HCEC 1CT (cell line): Measurements from ENCODE around the gene PLPPR2.
"Not testable (repeated sequence)": the region's sequence is repeated elsewhere in the genome, so short reads cannot be mapped to it uniquely, and the experiment has no call there.

Experiments
- DNase-seq: peaks from one replicate; pipeline ENCODE4 v3.0.0-alpha.2; 2017

PLPPR2 gene

GRCh38 chr19:11355160-11356073 is at the start of gene PLPPR2:
Gene PLPPR2 (plus strand): TSS chr19:11355432. CDS start chr19:11357674, 2,242 bp downstream.
- DNase-seq: peak; percentile 85

GRCh38 chr19:11306337-11306736 is 48.9 kb upstream of the PLPPR2 start:
- DNase-seq: no peak

GRCh38 chr19:11320278-11320995 is 34.8 kb upstream of the PLPPR2 start:
- DNase-seq: not testable (repeated sequence)

GRCh38 chr19:11321191-11322126 is 33.8 kb upstream of the PLPPR2 start:
- no peak for DNase-seq

- DNase-seq: no peak
Observed at GRCh38 chr19:11322269-11323024, 32.8 kb upstream of the PLPPR2 start.

- no peak for DNase-seq
Observed at GRCh38 chr19:11323601-11324078, 31.6 kb upstream of the PLPPR2 start.

- peak; percentile 93 for DNase-seq
Observed at GRCh38 chr19:11324079-11324661, 31.1 kb upstream of the PLPPR2 start.

GRCh38 chr19:11324748-11325389 is 30.4 kb upstream of the PLPPR2 start:
- no peak for DNase-seq

- DNase-seq: no peak
Observed at GRCh38 chr19:11325544-11325943, 29.7 kb upstream of the PLPPR2 start.

- no peak for DNase-seq
Observed at GRCh38 chr19:11330127-11330526, 25.1 kb upstream of the PLPPR2 start.

GRCh38 chr19:11331502-11331901 is 23.7 kb upstream of the PLPPR2 start:
- DNase-seq: peak; percentile 9

GRCh38 chr19:11332822-11333221 is 22.4 kb upstream of the PLPPR2 start:
- no peak for DNase-seq

GRCh38 chr19:11333838-11334237 is 21.4 kb upstream of the PLPPR2 start:
- DNase-seq: peak; percentile 22

- DNase-seq: no peak
Observed at GRCh38 chr19:11335449-11336146, 19.6 kb upstream of the PLPPR2 start.

- DNase-seq: no peak
Observed at GRCh38 chr19:11337080-11337479, 18.2 kb upstream of the PLPPR2 start.

- DNase-seq: no peak
Observed at GRCh38 chr19:11338121-11338520, 17.1 kb upstream of the PLPPR2 start.

- no peak for DNase-seq
Observed at GRCh38 chr19:11338569-11339253, 16.5 kb upstream of the PLPPR2 start.

GRCh38 chr19:11339254-11340098 is 15.8 kb upstream of the PLPPR2 start, which contains the start of gene RAB3D:
Gene RAB3D (minus strand): TSS chr19:11339657. CDS start chr19:11337399, 2,258 bp downstream.
- DNase-seq: peak; percentile 89

GRCh38 chr19:11340099-11340467 is 15.1 kb upstream of the PLPPR2 start:
- DNase-seq: not testable (repeated sequence)
